Measurements from ENCODE around the gene INKA2.
A peak's percentile ranks its signal among the peaks of the same experiment; 100 is the strongest.

Gene INKA2

DNA sequence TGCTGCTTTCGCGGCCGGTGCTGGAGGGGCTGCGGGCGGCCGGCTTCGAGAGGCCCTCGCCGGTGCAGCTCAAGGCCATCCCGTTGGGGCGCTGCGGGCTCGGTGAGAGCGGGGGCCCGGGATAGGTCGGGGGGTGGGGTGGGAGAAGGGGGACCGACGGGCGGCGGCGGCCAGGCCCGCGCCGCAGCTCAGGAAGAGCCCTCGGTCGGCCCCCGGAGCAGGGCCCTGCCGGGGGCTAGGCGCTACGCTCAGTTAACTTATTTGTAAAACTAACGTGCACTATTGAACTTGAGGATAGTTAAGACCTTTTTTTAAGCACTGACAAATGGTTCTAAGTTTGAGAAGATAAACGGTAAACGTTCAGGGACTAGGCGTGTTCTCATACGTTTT is 16.9 kb upstream of the INKA2 start:
- Histone ChIP-seq H3K36me3 (peaks cover 28% of the 10 kb centered on the region), H3K9me3 (no peaks in the 10 kb centered on the region), H3K4me3 (ENCODE audit: low read depth, low read length) (peak overlapping the region; percentile 89), H3K27me3 (no peaks in the 10 kb centered on the region), H3K4me1 (peaks cover 2% of the 10 kb centered on the region; the same call in 1 of the 2 replicates)
- TF ChIP-seq, protein P1, sequence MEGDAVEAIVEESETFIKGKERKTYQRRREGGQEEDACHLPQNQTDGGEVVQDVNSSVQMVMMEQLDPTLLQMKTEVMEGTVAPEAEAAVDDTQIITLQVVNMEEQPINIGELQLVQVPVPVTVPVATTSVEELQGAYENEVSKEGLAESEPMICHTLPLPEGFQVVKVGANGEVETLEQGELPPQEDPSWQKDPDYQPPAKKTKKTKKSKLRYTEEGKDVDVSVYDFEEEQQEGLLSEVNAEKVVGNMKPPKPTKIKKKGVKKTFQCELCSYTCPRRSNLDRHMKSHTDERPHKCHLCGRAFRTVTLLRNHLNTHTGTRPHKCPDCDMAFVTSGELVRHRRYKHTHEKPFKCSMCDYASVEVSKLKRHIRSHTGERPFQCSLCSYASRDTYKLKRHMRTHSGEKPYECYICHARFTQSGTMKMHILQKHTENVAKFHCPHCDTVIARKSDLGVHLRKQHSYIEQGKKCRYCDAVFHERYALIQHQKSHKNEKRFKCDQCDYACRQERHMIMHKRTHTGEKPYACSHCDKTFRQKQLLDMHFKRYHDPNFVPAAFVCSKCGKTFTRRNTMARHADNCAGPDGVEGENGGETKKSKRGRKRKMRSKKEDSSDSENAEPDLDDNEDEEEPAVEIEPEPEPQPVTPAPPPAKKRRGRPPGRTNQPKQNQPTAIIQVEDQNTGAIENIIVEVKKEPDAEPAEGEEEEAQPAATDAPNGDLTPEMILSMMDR (IDR thresholded peaks at IDR 0.05; ENCODE audit: low read depth, low read length), result no peak
- DNase-seq, result no peak

DNA sequence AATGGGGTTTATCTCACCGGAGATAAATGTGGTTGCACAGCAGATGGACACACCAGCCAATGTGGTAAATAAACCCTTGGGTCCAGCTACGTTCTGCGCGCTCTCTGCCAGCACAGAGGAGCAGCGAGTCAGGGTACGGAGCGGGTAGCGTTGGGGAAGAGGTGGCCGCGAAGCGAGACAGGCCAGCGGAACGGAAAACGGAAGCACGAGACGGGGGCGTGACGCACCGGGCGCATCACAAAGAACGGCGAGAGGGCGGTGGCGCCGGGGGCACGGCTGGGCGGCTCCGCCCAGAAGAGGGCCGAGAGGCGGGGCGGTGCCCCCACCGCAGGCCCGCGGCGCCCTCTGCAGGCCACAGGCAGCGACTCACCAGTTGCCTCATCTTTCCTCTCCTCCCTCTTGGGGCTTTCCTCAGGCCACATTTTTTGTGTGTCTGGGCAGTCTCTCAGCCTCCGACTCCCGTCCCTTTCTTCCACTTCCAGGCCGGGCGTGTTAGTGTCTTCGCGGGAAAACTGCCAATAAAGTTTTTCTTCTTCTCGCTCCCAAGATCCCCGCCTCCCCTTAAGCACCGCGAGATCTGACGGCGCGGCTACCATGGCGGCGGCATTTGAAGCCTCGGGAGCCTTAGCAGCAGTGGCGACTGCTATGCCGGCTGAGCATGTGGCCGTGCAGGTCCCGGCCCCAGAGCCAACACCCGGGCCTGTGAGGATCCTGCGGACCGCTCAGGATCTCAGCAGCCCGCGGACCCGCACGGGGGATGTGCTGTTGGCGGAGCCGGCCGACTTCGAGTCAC is 16.3 kb upstream of the INKA2 start, which contains the start of gene DDX20:
Gene DDX20 (plus strand): TSS at position 571 of the 793 bp plus-strand sequence. CDS start 24 bp downstream, at position 595.
- Histone ChIP-seq H3K9me3 (no peaks in the 10 kb centered on the region), H3K4me1 (peaks cover 2% of the 10 kb centered on the region; the same call in 1 of the 2 replicates), H3K27me3 (no peaks in the 10 kb centered on the region), H3K36me3 (peaks cover 22% of the 10 kb centered on the region), H3K4me3 (ENCODE audit: low read depth, low read length) (peak within 1 kb of the TSS; percentile 89)
- DNase-seq, result peak; percentile 94
- TF ChIP-seq, protein P1 (IDR thresholded peaks at IDR 0.05; ENCODE audit: low read depth, low read length), result peak; percentile 81

DNA sequence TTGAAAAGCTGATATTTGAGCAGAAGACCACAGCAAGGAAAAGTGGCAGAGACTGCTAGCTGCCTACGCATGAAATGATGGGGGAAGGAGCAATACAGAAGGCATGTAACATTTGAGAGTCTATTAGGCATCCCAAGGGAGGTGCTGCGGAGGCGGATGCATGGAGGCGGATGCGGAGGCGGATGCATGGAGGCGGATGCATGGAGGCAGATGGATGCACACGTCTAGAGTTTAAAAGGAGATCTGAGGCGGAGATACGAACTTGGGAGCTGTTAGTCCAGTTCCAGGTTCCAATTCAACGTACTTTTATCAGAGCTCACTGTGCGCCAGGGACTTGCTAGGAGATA is 15.8 kb upstream of the INKA2 start:
- Histone ChIP-seq H3K4me3 (ENCODE audit: low read depth, low read length) (peak overlapping the region; percentile 89), H3K36me3 (peaks cover 16% of the 10 kb centered on the region), H3K4me1 (peaks cover 2% of the 10 kb centered on the region; the same call in 1 of the 2 replicates), H3K27me3 (no peaks in the 10 kb centered on the region), H3K9me3 (no peaks in the 10 kb centered on the region)
- TF ChIP-seq, protein P1 (IDR thresholded peaks at IDR 0.05; ENCODE audit: low read depth, low read length), result no peak
- DNase-seq, result peak; percentile 82

DNA sequence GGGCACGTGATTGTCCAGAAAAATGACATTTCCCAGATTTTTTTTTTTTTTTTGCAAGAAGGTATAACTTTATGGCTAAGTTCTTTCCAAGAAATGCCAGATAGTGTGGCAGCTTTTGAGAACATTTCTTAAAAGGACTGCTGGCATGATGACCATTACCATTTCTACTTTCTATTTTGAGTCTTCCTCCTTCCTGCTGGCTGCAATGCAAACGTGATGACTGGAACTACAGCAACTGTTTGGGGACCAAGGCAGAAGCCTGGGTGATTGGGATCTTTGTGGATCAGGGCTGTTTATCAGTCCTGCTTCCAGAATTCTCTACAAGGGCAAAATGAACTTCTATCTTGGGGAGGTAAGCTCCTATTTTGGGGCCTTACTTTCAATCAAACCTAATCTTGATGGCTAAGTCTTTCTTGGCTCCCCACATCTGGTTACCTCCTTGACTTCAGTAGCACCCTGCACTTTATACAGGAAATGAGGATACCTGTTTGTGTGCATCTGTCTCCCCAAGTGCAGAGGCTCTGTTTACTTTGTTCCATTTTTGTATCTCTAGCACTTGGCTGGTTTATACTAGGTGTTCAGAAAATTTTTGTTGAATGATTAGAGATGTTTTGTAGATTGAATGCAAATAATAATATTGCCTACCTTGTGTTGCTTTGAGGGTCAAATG is 12.8 kb upstream of the INKA2 start:
- peaks cover 9% of the 10 kb centered on the region for H3K4me1 ChIP-seq
- H3K4me3 ChIP-seq (ENCODE audit: low read depth, low read length), result no peak overlapping the region
- H3K27me3 ChIP-seq, result no peaks in the 10 kb centered on the region
- H3K36me3 ChIP-seq, result no peaks in the 10 kb centered on the region
- DNase-seq, result no peak
- TF ChIP-seq, protein P1 (IDR thresholded peaks at IDR 0.05; ENCODE audit: low read depth, low read length), result no peak
- H3K9me3 ChIP-seq, result no peaks in the 10 kb centered on the region

DNA sequence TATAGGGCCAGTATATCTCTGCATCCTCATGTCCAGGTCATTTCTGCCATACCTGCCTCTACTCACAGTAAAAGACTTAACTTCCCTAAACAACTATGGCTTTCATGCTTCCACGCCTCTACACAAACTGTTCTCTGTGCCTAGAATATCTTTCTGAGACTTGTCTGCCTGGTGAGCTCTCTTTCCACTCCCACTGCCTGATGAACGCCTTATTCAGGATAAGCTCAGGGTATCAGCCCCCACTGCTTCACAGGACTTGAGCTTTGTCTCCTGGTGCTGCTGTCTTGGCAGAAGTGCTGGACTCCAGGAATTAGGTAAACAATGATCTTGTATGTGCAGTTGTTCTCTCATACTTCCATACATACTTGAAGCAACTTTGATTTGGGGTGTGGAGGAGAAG is 11.7 kb upstream of the INKA2 start:
- TF ChIP-seq, protein P1 (IDR thresholded peaks at IDR 0.05; ENCODE audit: low read depth, low read length), result no peak
- Histone ChIP-seq H3K9me3 (no peaks in the 10 kb centered on the region), H3K4me3 (ENCODE audit: low read depth, low read length) (no peak overlapping the region), H3K4me1 (peaks cover 9% of the 10 kb centered on the region), H3K36me3 (no peaks in the 10 kb centered on the region), H3K27me3 (no peaks in the 10 kb centered on the region)
- DNase-seq, result no peak

DNA sequence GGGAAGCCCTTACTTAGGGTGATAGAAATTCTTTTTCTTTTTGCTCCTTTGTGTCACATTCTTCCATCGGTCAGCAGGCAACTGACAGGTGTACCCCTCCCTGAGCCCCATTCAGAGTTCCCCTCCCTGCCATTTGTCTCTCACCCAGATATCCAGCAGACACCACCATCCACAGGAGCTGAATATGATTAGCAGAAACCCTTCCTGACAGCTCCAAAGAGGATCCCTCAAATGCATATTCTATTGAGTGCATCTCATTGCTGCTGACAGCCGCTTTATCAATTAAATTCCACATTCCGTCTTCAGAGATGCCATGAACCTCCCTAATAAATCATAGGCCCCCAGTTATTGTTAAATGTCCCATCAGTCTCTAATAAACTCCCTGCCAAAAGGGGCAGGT is 10.4 kb upstream of the INKA2 start:
- no peaks in the 10 kb centered on the region for H3K27me3 ChIP-seq
- H3K4me3 ChIP-seq (ENCODE audit: low read depth, low read length), result no peak overlapping the region
- TF ChIP-seq, protein P1 (IDR thresholded peaks at IDR 0.05; ENCODE audit: low read depth, low read length), result no peak
- H3K9me3 ChIP-seq, result no peaks in the 10 kb centered on the region
- DNase-seq, result no peak
- H3K4me1 ChIP-seq, result peaks cover 9% of the 10 kb centered on the region
- no peaks in the 10 kb centered on the region for H3K36me3 ChIP-seq

All from BE2C (cell line).